SK-N-MC (cell line): ENCODE results near the gene JPH4.

ENCODE experiments used
- DNase-seq: peaks from one replicate; pipeline ENCODE4 v3.0.0-alpha.2; 2011; ENCODE audit warnings: low read depth, low spot score
- H3K27ac ChIP-seq: fragments of 200-600 bp; sonication (generic); 2 replicates; pipeline ENCODE4 v1.5.1; 2016; ENCODE audit warnings: mixed run types
- H3K36me3 ChIP-seq: fragments of 200-600 bp; sonication (generic); 2 replicates; pipeline ENCODE4 v1.6.1; 2017; ENCODE audit warnings: antibody characterized with exemption, low read length, mixed read lengths; ENCODE audit not compliant: insufficient read depth
- H3K4me3 ChIP-seq: fragments of 200-600 bp; sonication (generic); 2 replicates; pipeline ENCODE4 v1.5.1; 2016
- H3K9ac ChIP-seq: fragments of 200-600 bp; sonication (generic); 2 replicates; pipeline ENCODE4 v1.8.0; 2017; ENCODE audit warnings: mixed run types, mixed read lengths; ENCODE audit not compliant: insufficient read length
- H3K9me3 ChIP-seq: fragments of 200-600 bp; sonication (generic); 2 replicates; pipeline ENCODE4 v1.6.1; 2017; ENCODE audit warnings: low read depth, mild to moderate bottlenecking, antibody characterized with exemption, low read length, moderate library complexity, mixed read lengths
- EZH2 ChIP-seq: fragments of 200-600 bp; sonication (generic); IDR thresholded peaks from one replicate; pipeline ENCODE4 v1.6.1; 2017; ENCODE audit warnings: antibody characterized with exemption
- FOXP2 ChIP-seq: optimal IDR thresholded peaks from 2 replicates; pipeline ENCODE3; 2011; ENCODE audit warnings: mild to moderate bottlenecking, moderate library complexity; ENCODE audit not compliant: insufficient read depth; ENCODE audit errors: extremely low read length, control extremely low read depth
- POLR2AphosphoS5 ChIP-seq: IDR thresholded peaks from 2 replicates; pipeline ENCODE4 v1.6.1; 2012; ENCODE audit warnings: mild to moderate bottlenecking, low read depth, low read length, borderline replicate concordance

Gene JPH4

DNA sequence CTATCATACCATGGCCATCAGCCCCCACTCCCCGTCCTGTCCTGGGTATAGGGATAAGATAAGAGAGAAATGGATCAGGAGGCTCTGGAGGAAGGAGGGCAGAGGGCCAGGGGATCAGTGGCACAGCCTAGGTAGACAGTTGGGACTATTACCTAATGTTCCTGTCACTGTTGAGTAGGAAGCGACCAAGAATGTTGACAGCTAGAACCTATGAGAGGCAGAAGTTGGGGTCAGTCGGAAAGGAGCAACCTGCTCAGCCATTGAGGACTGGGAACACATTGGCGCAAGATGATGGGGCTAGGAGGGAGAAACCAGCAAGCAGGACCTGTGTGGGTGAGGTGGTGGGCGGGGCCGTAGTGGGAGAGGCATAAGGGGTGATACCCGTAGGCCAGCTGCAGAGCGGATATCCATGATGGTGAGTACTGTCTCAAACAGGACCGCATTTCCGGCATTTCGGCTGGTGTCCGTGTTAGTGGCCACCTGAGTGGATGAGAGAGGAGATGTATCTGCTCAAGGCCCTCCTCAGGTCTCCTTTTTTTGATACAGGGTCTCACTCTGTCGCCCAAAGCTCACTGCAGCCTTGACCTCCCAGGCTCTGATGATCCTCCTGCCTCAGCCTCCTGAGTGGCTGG is 14.3 kb downstream of the JPH4 start:
- H3K9ac ChIP-seq = no peak overlapping the region
- no peak overlapping the region for H3K4me3 ChIP-seq
- H3K27ac ChIP-seq = no peak overlapping the region
- peaks cover 12% of the 10 kb centered on the region for H3K36me3 ChIP-seq
- TF ChIP-seq POLR2AphosphoS5 (no peak), EZH2 (no peak), FOXP2 (no peak)
- H3K9me3 ChIP-seq = no peaks in the 10 kb centered on the region
- no peak for DNase-seq

DNA sequence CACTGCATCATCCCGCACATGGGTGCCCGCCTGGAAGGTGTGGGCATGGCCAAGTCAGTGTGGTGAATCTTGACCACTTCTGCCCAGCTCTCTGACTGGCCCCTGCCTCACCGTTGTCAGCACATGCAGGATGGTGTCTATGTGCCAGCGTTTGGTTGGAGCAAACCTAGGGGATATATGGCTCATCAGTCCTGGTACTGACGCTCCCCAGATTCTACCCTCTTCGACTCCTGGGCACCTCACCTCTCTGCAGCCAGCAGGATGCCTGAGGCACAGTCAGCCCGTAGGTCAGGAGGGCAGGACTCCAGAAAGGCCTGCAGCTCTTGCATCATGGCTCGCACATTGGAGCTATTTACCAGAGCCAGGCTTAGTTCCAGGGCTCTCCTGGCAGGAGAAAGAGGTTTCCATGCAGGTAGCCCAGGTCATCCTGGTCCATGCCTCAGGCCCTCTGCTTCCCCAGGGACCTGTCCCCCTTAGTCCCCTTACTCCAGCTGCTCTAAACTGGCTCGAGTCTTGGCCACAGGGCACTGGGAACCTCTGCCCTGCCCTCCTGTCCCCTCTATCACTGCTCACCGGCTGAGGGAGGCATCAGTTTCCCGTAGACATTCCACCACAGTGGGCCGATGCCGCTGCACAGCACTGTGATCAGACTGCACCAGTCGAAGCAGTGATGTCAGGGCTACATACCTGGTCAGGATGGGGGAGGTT is 15.0 kb downstream of the JPH4 start:
- no peak for DNase-seq
- no peaks in the 10 kb centered on the region for H3K9me3 ChIP-seq
- H3K4me3 ChIP-seq = no peak overlapping the region
- TF ChIP-seq FOXP2 (no peak), POLR2AphosphoS5 (no peak)
- no peak overlapping the region for H3K9ac ChIP-seq
- peaks cover 12% of the 10 kb centered on the region for H3K36me3 ChIP-seq
- no peak overlapping the region for H3K27ac ChIP-seq

DNA sequence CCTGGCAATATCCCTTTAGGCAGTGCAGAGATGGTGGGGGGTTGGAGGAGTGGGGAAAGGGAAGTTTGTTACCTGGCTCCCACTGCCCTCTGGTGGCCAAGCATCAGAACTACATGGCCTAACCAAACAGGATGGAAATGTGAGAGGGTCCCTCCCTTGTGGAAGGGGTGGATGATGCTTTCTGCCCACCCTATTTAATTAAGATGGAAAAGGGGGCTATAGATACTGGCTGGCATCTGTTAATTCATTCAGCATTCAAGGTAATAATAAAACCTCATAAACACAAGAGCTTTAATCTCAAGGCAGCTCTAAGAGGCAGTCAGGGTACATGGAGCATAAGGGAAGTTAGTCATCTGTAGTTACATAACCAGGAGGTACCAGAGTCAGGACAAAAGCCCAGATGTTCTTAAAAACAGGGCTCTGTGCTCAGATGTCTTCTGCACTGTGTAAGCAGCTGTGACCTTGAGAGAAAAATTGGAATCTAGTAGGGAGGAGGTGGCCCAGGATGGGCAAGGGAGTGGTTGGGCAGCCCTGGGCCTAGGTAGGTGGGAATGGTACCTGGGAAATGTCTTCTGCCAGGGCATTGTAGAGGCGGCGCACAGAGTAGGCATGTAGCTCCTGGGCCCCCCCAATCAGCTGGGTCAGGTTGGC is 15.6 kb downstream of the JPH4 start:
- TF ChIP-seq POLR2AphosphoS5 = no peak
- TF ChIP-seq EZH2 = no peak
- TF ChIP-seq FOXP2 = no peak
- DNase-seq = no peak
- Histone ChIP-seq H3K36me3 (peaks cover 12% of the 10 kb centered on the region), H3K27ac (no peak overlapping the region), H3K9me3 (no peaks in the 10 kb centered on the region), H3K4me3 (no peak overlapping the region), H3K9ac (no peak overlapping the region)

DNA sequence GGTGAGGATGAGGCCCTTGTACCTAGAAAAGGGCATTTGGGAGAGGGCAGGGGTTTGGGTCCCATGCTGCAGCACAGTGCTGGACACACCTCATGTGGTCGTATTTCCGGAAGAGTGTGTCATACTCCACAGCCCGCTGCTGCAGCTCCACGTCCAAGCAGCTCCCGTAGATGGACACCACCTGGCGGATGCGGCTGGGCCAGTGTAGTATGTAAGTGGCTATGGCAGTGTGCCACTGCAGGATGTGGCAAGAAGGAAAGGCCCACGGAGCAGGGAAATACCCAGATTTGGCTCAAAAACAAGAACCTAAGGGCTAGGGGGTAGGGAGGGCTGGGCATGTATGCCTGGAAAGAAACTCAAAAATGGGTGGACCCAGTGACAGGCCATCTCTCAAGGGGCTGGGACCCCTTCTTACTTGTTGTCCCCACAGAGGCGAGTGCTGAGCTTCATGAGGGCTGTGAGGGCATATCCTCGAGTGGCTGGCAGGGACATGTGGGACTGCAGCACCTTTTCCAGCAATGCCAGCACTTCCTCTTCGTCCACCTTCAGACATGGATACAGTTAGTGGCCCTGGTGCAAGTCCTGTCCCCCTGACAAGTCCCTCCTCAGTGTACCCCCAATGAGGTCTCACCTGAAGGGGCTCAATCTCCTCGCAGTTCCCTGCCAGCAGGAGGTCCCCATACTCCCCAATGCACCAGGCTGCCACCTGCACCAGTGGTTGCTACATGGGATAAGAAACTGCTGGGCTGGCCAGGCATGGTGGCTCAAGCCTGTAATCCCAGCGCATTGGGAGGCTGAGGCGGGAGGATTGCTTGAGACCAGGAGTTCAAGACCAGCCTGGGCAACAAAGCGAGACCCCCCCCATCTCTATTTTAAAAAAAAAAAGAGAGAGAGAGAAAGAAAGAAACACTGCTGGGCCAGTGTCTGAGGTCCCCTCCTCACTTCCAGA is 16.4 kb downstream of the JPH4 start:
- no peaks in the 10 kb centered on the region for H3K9me3 ChIP-seq
- no peak overlapping the region for H3K4me3 ChIP-seq
- H3K27ac ChIP-seq = no peak overlapping the region
- peaks cover 12% of the 10 kb centered on the region for H3K36me3 ChIP-seq
- TF ChIP-seq FOXP2 (no peak), EZH2 (no peak), POLR2AphosphoS5 (no peak; the same call in 1 of the 2 replicates)
- no peak for DNase-seq
- H3K9ac ChIP-seq = no peak overlapping the region

DNA sequence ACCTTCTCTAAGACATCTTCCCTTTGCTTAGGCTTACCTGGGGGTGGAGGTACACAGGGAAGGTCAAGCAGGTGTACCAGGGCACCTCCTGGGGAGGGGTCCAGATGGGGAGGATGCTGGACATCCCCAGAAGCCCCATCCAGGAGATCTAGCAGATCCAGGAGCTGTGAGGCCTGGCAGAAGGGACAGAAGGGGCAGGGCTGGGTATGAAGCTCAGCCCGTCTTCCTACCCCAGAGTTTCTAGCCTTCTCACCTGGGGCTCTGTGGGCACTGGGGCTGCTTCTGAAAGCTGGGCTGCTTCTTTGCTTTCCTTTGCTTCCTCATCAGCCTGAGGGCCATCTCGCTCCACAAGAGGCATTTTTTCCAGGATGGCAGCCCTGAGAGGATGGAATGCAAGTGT is 17.3 kb downstream of the JPH4 start:
- TF ChIP-seq POLR2AphosphoS5 (no peak), FOXP2 (no peak), EZH2 (no peak)
- H3K9me3 ChIP-seq = no peaks in the 10 kb centered on the region
- H3K36me3 ChIP-seq = peaks cover 12% of the 10 kb centered on the region
- no peak overlapping the region for H3K9ac ChIP-seq
- H3K27ac ChIP-seq = no peak overlapping the region
- no peak for DNase-seq
- H3K4me3 ChIP-seq = no peak overlapping the region

DNA sequence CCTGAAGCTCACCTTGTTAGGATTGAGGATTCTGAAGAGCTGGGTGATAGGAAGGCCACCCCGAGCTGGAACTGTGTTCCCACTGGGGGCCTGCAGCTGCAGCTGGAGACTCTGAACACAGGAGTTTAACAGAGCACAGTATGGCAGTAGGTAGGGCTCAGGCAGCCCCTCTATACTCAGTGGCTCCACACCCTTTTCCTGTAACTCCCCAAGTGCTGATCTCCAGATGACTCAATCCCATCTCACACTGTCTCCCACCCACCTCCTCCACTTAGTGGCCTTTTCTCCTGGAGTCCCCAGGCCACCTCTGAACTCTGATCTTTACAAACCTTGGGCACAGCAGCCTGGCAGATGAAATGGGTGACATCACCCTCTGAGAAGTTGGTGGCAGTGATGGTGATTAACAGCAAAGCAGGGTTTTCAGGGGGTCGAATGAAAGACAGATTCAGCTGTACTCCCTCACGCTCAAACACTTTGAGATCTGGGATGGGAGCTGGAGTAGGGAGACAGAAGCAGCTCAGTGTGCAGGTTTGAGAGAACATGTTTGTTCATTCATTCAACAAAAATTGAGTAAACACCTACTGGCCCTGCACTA is 18.6 kb downstream of the JPH4 start:
- Histone ChIP-seq H3K9ac (no peak overlapping the region), H3K36me3 (peaks cover 12% of the 10 kb centered on the region), H3K9me3 (no peaks in the 10 kb centered on the region), H3K4me3 (no peak overlapping the region), H3K27ac (no peak overlapping the region; the same call in 1 of the 2 replicates)
- no peak for TF ChIP-seq FOXP2
- TF ChIP-seq EZH2 = no peak
- no peak for TF ChIP-seq POLR2AphosphoS5
- DNase-seq = no peak

DNA sequence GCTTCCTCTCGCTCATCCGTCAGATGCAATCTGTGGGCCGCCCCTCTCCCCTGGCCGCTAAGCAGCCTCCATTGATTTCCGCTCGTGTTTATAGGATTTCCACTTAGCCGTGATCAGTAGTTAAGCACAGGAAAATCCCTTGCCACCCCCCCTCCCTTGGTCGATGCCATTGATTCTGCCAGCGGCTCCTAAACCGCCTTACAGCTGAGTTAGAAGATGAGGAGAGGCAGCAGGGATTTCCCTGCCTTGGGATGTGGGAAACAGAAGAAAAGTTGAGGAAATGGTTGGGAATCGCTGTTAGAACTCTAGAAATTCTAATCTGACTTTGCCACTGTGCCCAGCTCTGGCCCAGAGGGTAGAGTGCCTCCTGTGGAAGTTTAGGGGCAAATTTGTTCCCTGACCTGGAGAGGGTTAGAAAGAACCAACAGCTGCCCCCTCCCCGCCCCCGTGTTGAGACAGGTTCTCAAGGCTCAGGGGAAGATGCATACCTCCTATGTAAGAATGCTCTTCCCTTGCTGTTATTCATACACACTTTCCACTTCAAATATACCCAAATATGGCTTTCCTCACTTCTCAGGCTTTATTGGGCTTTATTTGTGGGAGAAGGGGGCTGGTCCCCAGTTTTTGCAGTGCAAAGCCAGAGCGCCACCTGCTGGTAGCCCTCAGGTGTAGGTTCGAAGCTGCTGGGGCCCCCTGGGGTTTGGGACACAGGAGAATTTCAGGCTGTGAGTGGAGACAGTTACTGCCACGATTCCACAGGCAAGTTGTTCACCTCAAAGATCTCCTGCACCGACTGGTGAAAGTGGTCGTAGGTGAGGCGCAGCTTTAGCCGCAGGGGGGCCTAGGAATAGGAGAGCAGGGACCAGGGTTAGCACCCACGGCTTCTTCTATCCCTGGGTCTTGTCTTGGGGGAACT is 19.3 kb downstream of the JPH4 start:
- no peak for DNase-seq
- Histone ChIP-seq H3K36me3 (peaks cover 12% of the 10 kb centered on the region), H3K4me3 (no peak overlapping the region), H3K27ac (no peak overlapping the region; the same call in 1 of the 2 replicates), H3K9ac (no peak overlapping the region), H3K9me3 (no peaks in the 10 kb centered on the region)
- TF ChIP-seq EZH2 = no peak
- no peak for TF ChIP-seq FOXP2
- TF ChIP-seq POLR2AphosphoS5 = 0 out of 2 replicates have a peak, but pooled peaks have one; percentile 14
